Breast epithelium (tissue), 4 donors: ENCODE results near the gene PPP1CA. TPM values are rescaled to one million over a fixed set of nuclear protein-coding genes. Genes with fewer than 3 reads are reported as not detected.

Experiments used
- DNase-seq, 2 donors: peaks; one replicate each; pipeline ENCODE4 v3.0.0-alpha.2; 2019; ENCODE audit warnings: low spot score in 2 of 2
- H3K27ac ChIP-seq, 2 donors: fragments of 200-600 bp; sonication (generic) in 1 of 2; one replicate each; pipeline ENCODE4 v1.5.1; 2016 to 2019; ENCODE audit warnings: mild to moderate bottlenecking in 1 of 2
- H3K27me3 ChIP-seq, 2 donors: fragments of 200-600 bp; sonication (generic) in 1 of 2; one replicate each; pipeline versions ENCODE4 v1.5.1 to v1.6.0; 2017 to 2019; ENCODE audit warnings: control low read depth in 1 of 2, mild to moderate bottlenecking in 1 of 2
- H3K36me3 ChIP-seq: fragments of 200-600 bp; one replicate; pipeline ENCODE4 v1.5.1; 2019
- H3K4me1 ChIP-seq, 2 donors: fragments of 200-600 bp; sonication (generic); one replicate each; pipeline ENCODE4 v1.5.1; 2016 to 2019; ENCODE audit warnings: control low read depth in 1 of 2
- H3K4me3 ChIP-seq, 3 donors: fragments of 200-600 bp; sonication (generic); 1 replicate in 2 of 3; 2 replicates in 1 of 3; pipeline ENCODE4 v1.5.1; 2016 to 2019; ENCODE audit warnings: mild to moderate bottlenecking in 3 of 3, moderate library complexity in 2 of 3
- H3K9me3 ChIP-seq, 2 donors: fragments of 200-600 bp; sonication (generic) in 1 of 2; one replicate each; pipeline ENCODE4 v1.5.1; 2016 to 2019; ENCODE audit warnings: control low read depth in 1 of 2
- POLR2A ChIP-seq: fragments of 450-650 bp; IDR thresholded peaks from one replicate; pipeline ENCODE4 v1.6.1; 2016; ENCODE audit warnings: antibody characterized with exemption, mild to moderate bottlenecking, moderate library complexity
- POLR2AphosphoS5 ChIP-seq, 3 donors: sonication (generic); formaldehyde crosslinking; IDR thresholded peaks; one replicate each; pipeline ENCODE4 v1.6.1; 2017; ENCODE audit warnings: antibody characterized with exemption in 3 of 3
- intact Hi-C: fragments of 100-400 bp; cut with DNase I; formaldehyde crosslinking; loops from one replicate; pipeline ENCODE4 v1.15.1; 2023; ENCODE audit warnings: low total_unique reads
- total RNA-seq, 3 donors: library from RNA; depleted of rRNA; stranded (reverse); fragments of >200 nt; gene quantifications; one replicate each; pipeline ENCODE4 v1.1.0, GENCODE V29; 2016
- TF ChIP-seq, protein P1 (sequence below), 3 donors: fragments of 450-650 bp; IDR thresholded peaks; one replicate each; pipeline ENCODE4 v1.5.1; 2016 to 2017; ENCODE audit warnings: antibody characterized with exemption in 3 of 3, mild to moderate bottlenecking in 3 of 3, moderate library complexity in 3 of 3

Gene PPP1CA
- total RNA-seq, 3 donors from 2014 or later, result 73.1 to 91.9 (median 76.7) TPM

DNA sequence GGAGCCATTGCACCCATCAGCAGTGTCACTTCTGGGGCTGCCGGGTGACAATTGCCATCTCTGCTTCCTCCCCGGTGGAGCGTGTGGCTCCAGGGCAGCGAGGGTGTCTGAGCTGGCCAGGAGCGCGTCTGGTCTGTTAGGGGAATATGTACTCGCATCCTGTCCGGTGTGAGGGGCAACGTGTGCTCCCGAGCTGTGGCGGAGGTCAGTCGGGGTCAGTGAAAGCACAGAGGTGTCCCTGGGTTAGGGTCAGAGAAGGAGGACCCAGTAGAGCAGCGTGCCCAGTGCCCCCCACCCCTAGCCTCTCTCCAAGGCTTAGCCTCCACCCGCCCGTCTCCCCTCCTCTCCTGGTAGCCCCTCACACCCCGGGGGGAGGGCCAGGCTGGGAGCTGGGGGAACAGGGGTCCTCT is 29.7 kb downstream of the PPP1CA start:
- peaks cover 14 to 18% of the 10 kb centered on the region in 2 donors for H3K4me1 ChIP-seq

DNA sequence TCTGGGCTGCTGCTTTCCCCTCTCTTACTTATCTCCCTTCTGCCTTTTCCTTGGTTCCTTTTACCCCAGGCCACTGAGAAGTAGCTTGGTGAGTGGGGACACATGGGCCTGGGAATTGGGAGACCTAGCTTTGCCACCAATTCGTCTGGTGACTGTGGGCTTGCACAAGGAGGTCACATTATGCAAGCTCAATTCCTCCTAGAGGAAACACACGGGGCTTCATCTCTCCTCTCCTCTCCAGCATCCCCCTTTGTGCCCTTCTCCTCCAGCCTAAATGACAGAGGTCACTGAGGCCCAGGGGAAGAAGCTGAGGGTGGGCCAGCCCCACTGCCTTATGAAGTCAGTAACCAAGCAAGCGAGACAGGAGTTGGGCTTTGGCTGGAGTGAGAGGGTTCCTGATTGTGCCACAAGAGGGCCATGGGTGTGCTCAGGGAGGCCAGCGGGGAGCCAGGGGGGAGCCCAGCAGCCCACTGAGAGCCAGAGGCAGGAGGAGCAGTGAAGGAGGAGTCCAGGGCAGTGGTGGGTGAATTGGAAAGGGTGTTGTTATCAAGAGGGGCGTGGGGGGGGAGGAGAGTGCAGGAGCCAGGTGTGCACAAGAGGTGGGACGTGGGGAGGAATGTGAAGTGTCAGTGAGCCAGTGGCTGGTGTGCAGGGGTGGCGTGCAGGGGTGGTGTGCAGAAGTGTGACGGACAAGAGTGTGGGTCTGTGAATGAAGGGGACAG is 30.3 kb downstream of the PPP1CA start:
- Histone ChIP-seq H3K27ac (peak overlapping the region; percentile 91 to 96), H3K36me3 (no peaks in the 10 kb centered on the region), H3K4me1 (peaks cover 18 to 24% of the 10 kb centered on the region in 2 donors), H3K9me3 (no peaks in the 10 kb centered on the region), H3K4me3 (peak overlapping the region; percentile 75 to 94 (median 85)), H3K27me3 (no peaks in the 10 kb centered on the region)
- no peak for DNase-seq
- TF ChIP-seq, protein P1, sequence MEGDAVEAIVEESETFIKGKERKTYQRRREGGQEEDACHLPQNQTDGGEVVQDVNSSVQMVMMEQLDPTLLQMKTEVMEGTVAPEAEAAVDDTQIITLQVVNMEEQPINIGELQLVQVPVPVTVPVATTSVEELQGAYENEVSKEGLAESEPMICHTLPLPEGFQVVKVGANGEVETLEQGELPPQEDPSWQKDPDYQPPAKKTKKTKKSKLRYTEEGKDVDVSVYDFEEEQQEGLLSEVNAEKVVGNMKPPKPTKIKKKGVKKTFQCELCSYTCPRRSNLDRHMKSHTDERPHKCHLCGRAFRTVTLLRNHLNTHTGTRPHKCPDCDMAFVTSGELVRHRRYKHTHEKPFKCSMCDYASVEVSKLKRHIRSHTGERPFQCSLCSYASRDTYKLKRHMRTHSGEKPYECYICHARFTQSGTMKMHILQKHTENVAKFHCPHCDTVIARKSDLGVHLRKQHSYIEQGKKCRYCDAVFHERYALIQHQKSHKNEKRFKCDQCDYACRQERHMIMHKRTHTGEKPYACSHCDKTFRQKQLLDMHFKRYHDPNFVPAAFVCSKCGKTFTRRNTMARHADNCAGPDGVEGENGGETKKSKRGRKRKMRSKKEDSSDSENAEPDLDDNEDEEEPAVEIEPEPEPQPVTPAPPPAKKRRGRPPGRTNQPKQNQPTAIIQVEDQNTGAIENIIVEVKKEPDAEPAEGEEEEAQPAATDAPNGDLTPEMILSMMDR (IDR thresholded peaks at IDR 0.05), result peak in 2 of 3 donors; percentile 62 to 72
- no peak for TF ChIP-seq POLR2A
- TF ChIP-seq POLR2AphosphoS5 (IDR thresholded peaks at IDR 0.05), result peak in 1 of 3 donors; percentile 22
- intact Hi-C loops, result no loop called here

More for the DNA sequence above, 29.7 kb downstream of the PPP1CA start:
- intact Hi-C loops, result no loop called here
- no peaks in the 10 kb centered on the region for H3K27me3 ChIP-seq
- no peak for DNase-seq
- H3K27ac ChIP-seq, result peak overlapping the region; percentile 91 to 96
- TF ChIP-seq, protein P1 (IDR thresholded peaks at IDR 0.05), result no peak
- TF ChIP-seq POLR2A (no peak), POLR2AphosphoS5 (IDR thresholded peaks at IDR 0.05) (no peak)
- peak overlapping the region; percentile 75 to 94 (median 85) for H3K4me3 ChIP-seq
- no peaks in the 10 kb centered on the region for H3K36me3 ChIP-seq
- H3K9me3 ChIP-seq, result no peaks in the 10 kb centered on the region

DNA sequence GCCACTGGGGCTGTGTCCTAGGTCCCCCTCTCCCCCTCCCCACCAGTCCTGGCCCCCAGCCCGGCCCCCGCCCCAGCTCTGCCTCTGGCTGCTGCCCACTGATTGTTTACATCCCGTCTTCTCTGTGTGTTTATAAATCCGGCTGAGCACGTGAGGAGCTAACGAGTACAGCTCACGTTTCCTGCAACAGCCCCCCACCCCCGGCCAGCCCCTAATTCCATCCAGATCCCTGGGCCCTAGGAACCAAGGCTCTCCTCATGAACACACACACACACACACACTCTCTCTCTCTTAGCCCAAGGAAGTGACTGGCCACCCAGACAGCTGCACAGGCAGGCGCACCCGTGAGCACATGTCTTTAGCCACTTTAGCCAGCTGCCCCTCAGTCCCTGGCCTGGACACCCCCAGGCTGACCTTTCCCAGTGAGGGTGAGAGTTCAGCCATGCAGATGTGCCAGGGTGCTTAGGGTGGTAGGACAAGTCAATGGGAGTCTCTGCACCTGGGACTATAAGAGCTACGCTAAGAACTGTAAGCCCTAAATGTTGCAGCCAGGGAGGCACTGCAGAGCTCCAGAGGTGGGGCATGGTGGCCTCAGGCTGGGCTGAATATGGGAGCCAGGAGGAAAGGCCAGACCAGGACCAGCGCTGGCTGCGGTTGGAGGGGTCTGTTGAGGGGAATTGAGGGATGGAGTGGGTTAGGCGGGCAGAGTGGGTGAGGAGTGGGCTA is 31.1 kb downstream of the PPP1CA start:
- no peaks in the 10 kb centered on the region for H3K36me3 ChIP-seq
- DNase-seq, result no peak
- intact Hi-C loops, result no loop called here
- H3K4me3 ChIP-seq, result peak overlapping the region in 1 of 3 donors; percentile 94
- H3K4me1 ChIP-seq, result peaks cover 23 to 31% of the 10 kb centered on the region in 2 donors
- H3K27ac ChIP-seq, result peak overlapping the region; percentile 91 to 96
- no peaks in the 10 kb centered on the region for H3K27me3 ChIP-seq
- TF ChIP-seq, protein P1 (IDR thresholded peaks at IDR 0.05), result no peak
- no peak for TF ChIP-seq POLR2A
- no peak for TF ChIP-seq POLR2AphosphoS5 (IDR thresholded peaks at IDR 0.05)
- H3K9me3 ChIP-seq, result no peaks in the 10 kb centered on the region

DNA sequence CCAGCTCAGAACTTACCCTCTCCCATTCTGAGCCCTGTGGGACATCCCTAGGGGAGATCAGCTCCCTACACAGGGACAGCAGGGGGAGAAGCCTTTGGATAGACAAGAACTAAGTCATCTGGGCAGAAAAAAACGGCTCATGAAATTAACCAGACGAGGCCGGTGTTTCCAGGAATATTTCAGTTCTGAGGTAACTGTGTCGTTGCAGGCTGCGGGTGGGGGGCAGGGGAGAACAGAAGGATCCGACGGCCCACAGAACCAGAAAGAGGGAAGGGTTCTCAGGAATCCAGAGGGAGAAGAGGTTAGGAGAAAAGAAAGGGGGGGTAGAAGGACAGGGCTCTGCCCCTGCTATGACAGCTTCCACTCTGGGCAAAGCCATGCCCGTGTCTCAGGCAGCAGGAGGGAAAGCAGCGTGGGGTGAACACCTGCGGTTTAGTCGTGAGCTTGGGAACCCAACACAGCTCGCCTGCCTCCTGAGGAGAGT is 31.8 kb downstream of the PPP1CA start:
- Histone ChIP-seq H3K4me1 (peaks cover 23 to 24% of the 10 kb centered on the region in 2 donors), H3K27me3 (no peaks in the 10 kb centered on the region), H3K27ac (peak overlapping the region; percentile 91 to 96), H3K4me3 (peak overlapping the region in 1 of 3 donors; percentile 94), H3K9me3 (no peaks in the 10 kb centered on the region), H3K36me3 (no peaks in the 10 kb centered on the region)
- TF ChIP-seq, protein P1 (IDR thresholded peaks at IDR 0.05), result no peak
- TF ChIP-seq POLR2AphosphoS5 (IDR thresholded peaks at IDR 0.05) (no peak), POLR2A (no peak)
- intact Hi-C loops, result no loop called here
- DNase-seq, result no peak

DNA sequence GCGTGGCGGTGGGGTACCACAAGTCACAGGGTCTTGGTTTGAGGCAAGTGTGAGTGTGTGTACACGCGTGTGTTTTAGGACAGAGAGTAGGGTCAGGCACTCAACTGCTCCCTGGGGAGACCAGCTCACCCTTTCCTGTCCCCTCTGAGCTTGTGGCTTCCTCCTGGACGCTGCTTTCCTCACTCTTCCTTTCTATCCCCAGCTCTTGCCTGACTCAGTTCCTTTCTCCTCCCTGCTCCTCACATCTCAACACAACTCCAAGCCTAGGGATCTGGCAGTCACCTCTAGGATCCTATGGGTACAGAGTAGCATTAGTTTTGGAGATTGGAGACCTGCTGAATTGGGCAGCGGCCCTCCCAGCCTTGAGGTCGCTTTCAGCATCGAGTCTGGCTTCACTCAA is 32.4 kb downstream of the PPP1CA start:
- intact Hi-C loops, result no loop called here
- Histone ChIP-seq H3K27ac (peak overlapping the region; percentile 91 to 96), H3K36me3 (no peaks in the 10 kb centered on the region), H3K4me3 (no peak overlapping the region), H3K27me3 (no peaks in the 10 kb centered on the region), H3K4me1 (peaks cover 18 to 23% of the 10 kb centered on the region in 2 donors), H3K9me3 (no peaks in the 10 kb centered on the region)
- TF ChIP-seq, protein P1 (IDR thresholded peaks at IDR 0.05), result no peak
- no peak for TF ChIP-seq POLR2A
- TF ChIP-seq POLR2AphosphoS5 (IDR thresholded peaks at IDR 0.05), result no peak
- DNase-seq, result no peak
